Endothelial cell (in vitro differentiated cells): ENCODE data around the gene OR14I1. TPM values are rescaled to one million over a fixed set of nuclear protein-coding genes. Genes with fewer than 3 reads are reported as not detected.

Experiments used
- DNase-seq: peaks from one replicate; pipeline ENCODE4 v3.0.0; 2021; ENCODE audit warnings: low spot score
- H3K27ac Mint-ChIP-seq: one replicate; pipeline ENCODE4 v1.8.0; 2021; ENCODE audit warnings: mixed read lengths, inconsistent platforms; ENCODE audit not compliant: unreplicated experiment
- H3K27me3 Mint-ChIP-seq: one replicate; pipeline ENCODE4 v1.8.0; 2021; ENCODE audit warnings: mild to moderate bottlenecking, moderate library complexity, mixed read lengths, inconsistent platforms; ENCODE audit not compliant: unreplicated experiment
- H3K36me3 Mint-ChIP-seq: one replicate; pipeline ENCODE4 v1.8.0; 2021; ENCODE audit warnings: mild to moderate bottlenecking, low read depth, mixed read lengths, inconsistent platforms; ENCODE audit not compliant: unreplicated experiment
- H3K4me1 Mint-ChIP-seq: one replicate; pipeline ENCODE4 v1.8.0; 2021; ENCODE audit warnings: mild to moderate bottlenecking, mixed read lengths, inconsistent platforms; ENCODE audit not compliant: unreplicated experiment
- H3K4me3 Mint-ChIP-seq: one replicate; pipeline ENCODE4 v1.8.0; 2021; ENCODE audit warnings: mild to moderate bottlenecking, mixed read lengths, inconsistent platforms; ENCODE audit not compliant: unreplicated experiment
- H3K9me3 Mint-ChIP-seq: one replicate; pipeline ENCODE4 v1.8.0; 2021; ENCODE audit warnings: mixed read lengths, inconsistent platforms; ENCODE audit not compliant: unreplicated experiment
- total RNA-seq: library from RNA; stranded (reverse); fragmentation: NEBNext Ultra II Directional; extraction: Animal tissue kit (Norgen Biotek cat#: 25700); gene quantifications from one replicate; pipeline ENCODE4 v1.2.1, GENCODE V29; 2021; ENCODE audit not compliant: unreplicated experiment
- TF ChIP-seq, protein P1 (sequence below): fragments of 200-600 bp; sonication (generic); IDR thresholded peaks from one replicate; pipeline ENCODE4 v1.5.0; 2021; ENCODE audit warnings: antibody characterized with exemption; ENCODE audit not compliant: unreplicated experiment

The OR14I1 gene
- total RNA-seq, 1 donor from 2014 or later: not detected

DNA sequence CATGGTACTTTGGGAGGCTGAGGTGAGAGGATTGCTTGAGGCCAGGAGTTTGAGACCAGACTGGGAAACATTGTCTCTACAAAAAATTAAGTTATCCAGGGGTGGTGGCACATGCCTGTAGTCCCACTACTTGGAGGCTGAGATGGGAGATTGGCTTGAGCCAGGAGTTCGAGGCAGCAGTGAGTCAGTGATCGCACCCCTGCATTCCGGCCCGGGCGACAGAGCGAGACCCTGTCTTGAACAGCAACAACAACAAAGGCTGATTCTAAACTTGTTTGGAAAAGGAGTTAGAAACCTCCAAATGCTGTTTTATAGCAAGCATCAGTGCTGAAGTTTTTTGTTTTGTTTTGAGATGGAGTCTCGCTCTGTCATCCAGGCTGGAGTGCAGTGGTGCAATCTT, 38.3 kb upstream of the OR14I1 start:
- Mint-ChIP-seq H3K36me3 (peaks cover 16% of the 10 kb centered on the region), H3K9me3 (peaks cover 33% of the 10 kb centered on the region), H3K4me3 (no peak overlapping the region), H3K27ac (no peak overlapping the region), H3K4me1 (no peaks in the 10 kb centered on the region), H3K27me3 (peaks cover 5% of the 10 kb centered on the region)
- TF ChIP-seq, protein P1, sequence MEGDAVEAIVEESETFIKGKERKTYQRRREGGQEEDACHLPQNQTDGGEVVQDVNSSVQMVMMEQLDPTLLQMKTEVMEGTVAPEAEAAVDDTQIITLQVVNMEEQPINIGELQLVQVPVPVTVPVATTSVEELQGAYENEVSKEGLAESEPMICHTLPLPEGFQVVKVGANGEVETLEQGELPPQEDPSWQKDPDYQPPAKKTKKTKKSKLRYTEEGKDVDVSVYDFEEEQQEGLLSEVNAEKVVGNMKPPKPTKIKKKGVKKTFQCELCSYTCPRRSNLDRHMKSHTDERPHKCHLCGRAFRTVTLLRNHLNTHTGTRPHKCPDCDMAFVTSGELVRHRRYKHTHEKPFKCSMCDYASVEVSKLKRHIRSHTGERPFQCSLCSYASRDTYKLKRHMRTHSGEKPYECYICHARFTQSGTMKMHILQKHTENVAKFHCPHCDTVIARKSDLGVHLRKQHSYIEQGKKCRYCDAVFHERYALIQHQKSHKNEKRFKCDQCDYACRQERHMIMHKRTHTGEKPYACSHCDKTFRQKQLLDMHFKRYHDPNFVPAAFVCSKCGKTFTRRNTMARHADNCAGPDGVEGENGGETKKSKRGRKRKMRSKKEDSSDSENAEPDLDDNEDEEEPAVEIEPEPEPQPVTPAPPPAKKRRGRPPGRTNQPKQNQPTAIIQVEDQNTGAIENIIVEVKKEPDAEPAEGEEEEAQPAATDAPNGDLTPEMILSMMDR: no peak
- DNase-seq: no peak

DNA sequence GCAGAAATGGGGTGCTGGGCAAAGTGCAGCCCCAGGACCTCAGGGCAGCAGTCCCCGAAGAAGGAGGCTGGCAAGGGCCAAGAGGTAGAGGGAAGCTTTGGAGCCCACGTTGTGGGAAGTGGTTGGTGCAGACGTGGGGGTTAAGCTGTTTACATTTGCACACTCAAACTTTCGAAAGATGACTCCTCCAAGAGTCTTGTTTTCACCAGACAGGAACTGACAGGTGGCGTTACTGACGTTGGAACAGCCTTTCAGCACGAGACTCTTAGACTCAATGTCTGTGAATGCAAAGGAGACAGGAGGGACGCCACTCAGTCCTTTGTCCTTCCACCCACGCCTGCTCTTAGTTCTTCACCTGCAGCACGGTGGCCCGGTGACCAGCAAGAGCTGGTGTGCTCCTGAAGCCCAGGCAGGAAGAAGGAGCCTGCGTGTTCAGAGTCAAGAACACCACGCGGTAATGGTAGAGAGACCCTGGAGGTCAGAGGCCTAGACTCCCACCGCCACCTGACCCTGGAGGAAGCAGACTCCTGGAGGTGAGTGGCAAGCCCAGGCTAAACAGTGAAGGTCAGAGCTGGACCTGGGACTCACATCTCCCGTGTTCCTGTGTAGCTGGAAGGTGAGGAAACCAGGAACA, 37.1 kb upstream of the OR14I1 start:
- no peak overlapping the region for H3K27ac Mint-ChIP-seq
- H3K4me1 Mint-ChIP-seq: no peaks in the 10 kb centered on the region
- TF ChIP-seq, protein P1: no peak
- H3K4me3 Mint-ChIP-seq: no peak overlapping the region
- peaks cover 16% of the 10 kb centered on the region for H3K36me3 Mint-ChIP-seq
- H3K27me3 Mint-ChIP-seq: peaks cover 5% of the 10 kb centered on the region
- no peak for DNase-seq
- peaks cover 35% of the 10 kb centered on the region for H3K9me3 Mint-ChIP-seq

DNA sequence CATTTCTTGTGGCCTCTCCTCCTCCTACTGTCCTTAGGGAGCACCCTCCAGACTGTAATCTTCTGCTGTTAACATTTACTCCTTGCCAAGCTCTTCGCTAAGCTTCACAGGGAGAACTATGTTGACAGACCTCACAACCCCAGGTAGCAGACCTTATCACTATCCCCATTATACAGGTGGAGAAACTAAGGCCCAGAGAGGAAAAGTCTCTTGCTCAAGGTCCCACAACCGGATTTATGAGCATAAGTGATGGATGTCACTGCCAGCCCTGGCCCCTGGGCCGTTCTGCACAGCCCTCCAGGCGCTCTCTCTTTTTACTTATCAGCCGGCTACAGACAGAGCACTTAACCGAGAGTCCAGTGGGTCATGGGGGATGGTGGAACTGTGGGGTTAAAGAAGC, 34.9 kb upstream of the OR14I1 start:
- TF ChIP-seq, protein P1: no peak
- no peaks in the 10 kb centered on the region for H3K4me1 Mint-ChIP-seq
- no peak overlapping the region for H3K4me3 Mint-ChIP-seq
- H3K9me3 Mint-ChIP-seq: peaks cover 55% of the 10 kb centered on the region
- no peak for DNase-seq
- peaks cover 19% of the 10 kb centered on the region for H3K36me3 Mint-ChIP-seq
- H3K27me3 Mint-ChIP-seq: peaks cover 7% of the 10 kb centered on the region
- no peak overlapping the region for H3K27ac Mint-ChIP-seq

DNA sequence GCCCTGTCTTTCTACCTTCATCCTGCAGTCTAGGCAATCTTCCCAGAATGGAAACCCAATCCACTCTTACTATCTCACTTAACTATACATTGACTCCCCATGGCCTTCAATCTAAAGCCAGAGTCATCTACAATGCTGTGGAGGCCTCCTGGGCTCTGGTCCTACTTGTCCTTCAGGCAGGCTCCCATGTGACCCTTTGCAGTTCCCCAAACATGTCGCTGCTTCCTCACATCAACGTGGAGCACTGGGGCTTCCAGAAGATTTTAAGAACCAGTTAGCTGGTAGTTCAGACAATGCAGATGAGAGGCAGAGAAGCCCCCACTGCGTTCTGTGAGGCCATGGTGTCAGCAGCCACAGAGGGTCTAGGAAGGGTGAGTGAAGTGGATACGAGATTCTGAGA, 34.4 kb upstream of the OR14I1 start:
- peaks cover 59% of the 10 kb centered on the region for H3K9me3 Mint-ChIP-seq
- peaks cover 7% of the 10 kb centered on the region for H3K27me3 Mint-ChIP-seq
- TF ChIP-seq, protein P1: no peak
- H3K27ac Mint-ChIP-seq: no peak overlapping the region
- no peaks in the 10 kb centered on the region for H3K4me1 Mint-ChIP-seq
- no peak for DNase-seq
- H3K36me3 Mint-ChIP-seq: peaks cover 19% of the 10 kb centered on the region
- no peak overlapping the region for H3K4me3 Mint-ChIP-seq

DNA sequence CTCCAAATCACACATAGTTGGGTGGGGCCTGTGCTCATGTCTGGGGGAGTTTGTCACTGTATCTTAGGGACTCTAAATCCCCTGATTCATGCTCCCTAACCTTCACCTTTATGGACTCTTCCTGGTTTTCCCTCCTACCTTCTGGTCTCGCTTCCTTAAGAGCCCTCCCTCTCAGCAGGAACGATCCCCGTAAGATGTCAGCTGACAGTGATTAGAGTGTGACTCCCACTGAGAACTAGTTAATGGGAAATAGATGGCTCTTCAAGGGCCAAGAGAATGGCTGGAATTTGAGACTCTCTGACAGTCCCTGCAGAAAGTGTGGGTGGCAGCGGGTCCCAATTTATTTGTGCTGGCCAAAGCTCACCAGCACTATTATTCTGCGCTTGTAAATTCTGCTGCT, 31.0 kb upstream of the OR14I1 start:
- peaks cover 6% of the 10 kb centered on the region for H3K27me3 Mint-ChIP-seq
- TF ChIP-seq, protein P1: no peak
- no peak overlapping the region for H3K4me3 Mint-ChIP-seq
- H3K36me3 Mint-ChIP-seq: peaks cover 11% of the 10 kb centered on the region
- DNase-seq: no peak
- H3K4me1 Mint-ChIP-seq: no peaks in the 10 kb centered on the region
- H3K9me3 Mint-ChIP-seq: peaks cover 53% of the 10 kb centered on the region
- no peak overlapping the region for H3K27ac Mint-ChIP-seq
